Smooth muscle cell (in vitro differentiated cells): ENCODE data around the gene TWIST2. TPM values are rescaled to one million over a fixed set of nuclear protein-coding genes. Genes with fewer than 3 reads are reported as not detected.

Experiments used
- DNase-seq: peaks from one replicate; lab custom pipeline; 2025; ENCODE audit not compliant: unreplicated experiment; lab: John Stamatoyannopoulos, UW
- H2AFZ ChIP-seq: fragments of 200-600 bp; sonication (generic); 2 replicates; pipeline ENCODE4 v1.6.0; 2016; ENCODE audit warnings: antibody characterized with exemption, low read depth, mild to moderate bottlenecking
- H3F3A ChIP-seq: fragments of 200-600 bp; sonication (generic); 2 replicates; pipeline ENCODE4 v1.6.0; 2017; ENCODE audit warnings: antibody characterized with exemption, low read depth
- H3K27ac ChIP-seq: fragments of 200-600 bp; sonication (generic); 2 replicates; pipeline ENCODE4 v1.5.1; 2016; ENCODE audit warnings: low read depth, mild to moderate bottlenecking
- H3K27me3 ChIP-seq: fragments of 200-600 bp; sonication (generic); 2 replicates; pipeline ENCODE4 v1.6.1; 2016; ENCODE audit warnings: low read depth, mild to moderate bottlenecking
- H3K36me3 ChIP-seq: fragments of 200-600 bp; sonication (generic); 2 replicates; pipeline ENCODE4 v1.5.1; 2016; ENCODE audit warnings: low read depth
- H3K4me1 ChIP-seq: fragments of 200-600 bp; sonication (generic); 2 replicates; pipeline ENCODE4 v1.5.1; 2016; ENCODE audit warnings: low read depth
- H3K4me2 ChIP-seq: fragments of 200-600 bp; sonication (generic); 2 replicates; pipeline ENCODE4 v1.6.0; 2016; ENCODE audit warnings: mild to moderate bottlenecking
- H3K4me3 ChIP-seq: fragments of 200-600 bp; sonication (generic); 2 replicates; pipeline ENCODE4 v1.5.1; 2016; ENCODE audit warnings: mild to moderate bottlenecking
- H3K79me2 ChIP-seq: fragments of 200-600 bp; sonication (generic); 2 replicates; pipeline ENCODE4 v1.6.0; 2016; ENCODE audit warnings: low read depth, mild to moderate bottlenecking
- H3K9ac ChIP-seq: fragments of 200-600 bp; sonication (generic); 2 replicates; pipeline ENCODE4 v1.6.0; 2016; ENCODE audit warnings: low read depth
- H3K9me3 ChIP-seq: fragments of 200-600 bp; sonication (generic); replicated peaks from 2 replicates; pipeline ENCODE4 v1.5.1; 2016; ENCODE audit warnings: low read depth
- H4K20me1 ChIP-seq: fragments of 200-600 bp; sonication (generic); 2 replicates; pipeline ENCODE4 v1.6.0; 2016; ENCODE audit warnings: low read depth
- WGBS: methylation state at CpG from one replicate; pipeline ENCODE4 v1.1.7; 2016; ENCODE audit warnings: low lambda C conversion rate; 5-methylcytosine and 5-hydroxymethylcytosine counted together
- polyA plus RNA-seq: library from polyadenylated mRNA; unstranded; fragments of >200 nt; fragmentation: Nextera tagmentation; extraction: Ambion mirVana; gene quantifications from 2 replicates; pipeline ENCODE4 v1.2.1, GENCODE V29; 2016
- total RNA-seq: library from RNA; depleted of rRNA; stranded (reverse); fragments of >200 nt; gene quantifications from 2 replicates; pipeline ENCODE4 v1.2.3, GENCODE V29; 2014
- TF ChIP-seq, protein P1 (sequence below): fragments of 200-600 bp; sonication (generic); IDR thresholded peaks from 2 replicates; pipeline ENCODE4 v1.5.1; 2017; ENCODE audit warnings: borderline replicate concordance, mild to moderate bottlenecking, antibody characterized with exemption; ENCODE audit not compliant: insufficient read depth, poor library complexity, severe bottlenecking

TWIST2 gene
- total and polyA plus RNA-seq, 2 experiments from 2014 or later, result 1.0 to 2.4 TPM

DNA sequence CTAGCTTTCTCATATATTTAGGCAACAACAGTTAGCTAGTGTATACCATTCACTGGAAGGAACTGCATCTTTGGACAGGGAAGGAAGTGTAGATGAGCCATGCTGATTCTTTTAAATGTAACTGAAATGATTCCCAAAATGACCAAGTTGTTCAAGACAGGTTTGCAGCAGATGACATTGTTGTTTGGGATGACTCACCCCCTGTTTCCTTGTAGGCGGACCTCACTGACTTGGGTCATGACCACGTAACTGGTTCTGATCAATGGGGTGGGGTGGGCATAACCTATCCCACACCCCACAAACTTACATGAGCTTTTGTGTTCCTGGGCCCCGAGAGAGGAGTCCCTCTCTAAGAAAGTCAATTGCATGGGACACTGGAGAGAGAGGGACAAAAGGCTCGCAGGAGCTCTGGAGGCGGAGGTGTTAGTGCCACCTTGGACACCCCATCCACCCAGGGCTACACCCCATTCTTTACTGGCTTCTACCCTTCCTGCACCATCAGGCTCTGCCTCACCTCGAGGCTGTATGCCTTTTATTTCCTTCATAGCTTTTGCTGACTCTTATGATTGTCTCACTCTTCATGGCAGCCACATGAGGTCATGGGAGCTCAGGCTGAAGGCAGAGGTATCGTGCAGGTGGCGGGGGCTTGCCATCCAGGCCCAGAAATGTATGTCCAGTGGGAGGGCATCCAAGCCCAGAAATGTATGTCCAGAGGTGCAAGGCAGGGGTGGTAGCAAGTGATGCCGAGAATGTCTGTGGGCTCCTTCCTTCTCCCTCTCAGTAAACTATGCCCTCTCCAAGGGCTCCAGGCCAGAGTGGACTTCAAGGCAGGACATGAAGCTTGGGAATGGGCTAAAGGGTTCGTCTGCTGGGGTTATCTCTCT is 108.0 kb downstream of the TWIST2 start:
- H2AFZ ChIP-seq, result no peak overlapping the region
- H3K79me2 ChIP-seq, result no peaks in the 10 kb centered on the region
- H3K27me3 ChIP-seq, result no peaks in the 10 kb centered on the region
- H3K27ac ChIP-seq, result no peak overlapping the region
- no peaks in the 10 kb centered on the region for H3K9me3 ChIP-seq
- no peaks in the 10 kb centered on the region for H4K20me1 ChIP-seq
- H3K4me3 ChIP-seq, result no peak overlapping the region
- no peaks in the 10 kb centered on the region for H3F3A ChIP-seq
- DNase-seq, result no peak
- 83% methylated on average over 10 of the region's 10 CpGs for WGBS
- no peaks in the 10 kb centered on the region for H3K4me1 ChIP-seq
- no peak overlapping the region for H3K9ac ChIP-seq
- H3K36me3 ChIP-seq, result no peaks in the 10 kb centered on the region
- TF ChIP-seq, protein P1, sequence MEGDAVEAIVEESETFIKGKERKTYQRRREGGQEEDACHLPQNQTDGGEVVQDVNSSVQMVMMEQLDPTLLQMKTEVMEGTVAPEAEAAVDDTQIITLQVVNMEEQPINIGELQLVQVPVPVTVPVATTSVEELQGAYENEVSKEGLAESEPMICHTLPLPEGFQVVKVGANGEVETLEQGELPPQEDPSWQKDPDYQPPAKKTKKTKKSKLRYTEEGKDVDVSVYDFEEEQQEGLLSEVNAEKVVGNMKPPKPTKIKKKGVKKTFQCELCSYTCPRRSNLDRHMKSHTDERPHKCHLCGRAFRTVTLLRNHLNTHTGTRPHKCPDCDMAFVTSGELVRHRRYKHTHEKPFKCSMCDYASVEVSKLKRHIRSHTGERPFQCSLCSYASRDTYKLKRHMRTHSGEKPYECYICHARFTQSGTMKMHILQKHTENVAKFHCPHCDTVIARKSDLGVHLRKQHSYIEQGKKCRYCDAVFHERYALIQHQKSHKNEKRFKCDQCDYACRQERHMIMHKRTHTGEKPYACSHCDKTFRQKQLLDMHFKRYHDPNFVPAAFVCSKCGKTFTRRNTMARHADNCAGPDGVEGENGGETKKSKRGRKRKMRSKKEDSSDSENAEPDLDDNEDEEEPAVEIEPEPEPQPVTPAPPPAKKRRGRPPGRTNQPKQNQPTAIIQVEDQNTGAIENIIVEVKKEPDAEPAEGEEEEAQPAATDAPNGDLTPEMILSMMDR, result no peak
- no peak overlapping the region for H3K4me2 ChIP-seq

DNA sequence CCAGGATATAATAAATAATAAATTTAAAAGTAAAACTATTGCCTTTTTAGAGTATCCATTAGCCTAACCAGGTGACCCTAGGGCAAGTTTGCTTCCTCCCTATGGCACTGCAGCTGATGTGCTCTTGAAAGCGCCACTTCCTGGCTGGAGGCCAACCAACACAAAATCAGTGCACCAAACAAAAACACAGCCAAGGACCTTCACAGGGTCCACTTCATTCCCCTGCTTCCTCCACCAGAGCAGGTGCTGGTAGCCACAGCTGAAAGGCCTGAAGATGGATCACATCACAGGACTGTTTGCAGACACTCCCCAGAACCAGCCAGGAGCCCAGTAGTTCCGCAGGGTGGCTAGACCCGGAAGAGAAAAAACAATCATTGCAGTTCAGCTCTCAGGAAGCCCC is 108.8 kb downstream of the TWIST2 start:
- TF ChIP-seq, protein P1, result no peak
- Histone ChIP-seq H4K20me1 (no peaks in the 10 kb centered on the region), H3K27me3 (no peaks in the 10 kb centered on the region), H3K27ac (no peak overlapping the region), H3K4me2 (no peak overlapping the region), H3K4me1 (no peaks in the 10 kb centered on the region), H3K9ac (no peak overlapping the region), H3K4me3 (no peak overlapping the region), H3K36me3 (no peaks in the 10 kb centered on the region), H2AFZ (no peak overlapping the region), H3K9me3 (no peaks in the 10 kb centered on the region), H3F3A (no peaks in the 10 kb centered on the region), H3K79me2 (no peaks in the 10 kb centered on the region)
- no peak for DNase-seq
- 92% methylated on average over 3 of the region's 3 CpGs for WGBS
